NCI-H82 (cell line): ENCODE results near the gene USPL1.
"Not testable (repeated sequence)": the region's sequence is repeated elsewhere in the genome, so short reads cannot be mapped to it uniquely, and the experiment has no call there.

ENCODE experiments used
- DNase-seq: peaks from one replicate; lab custom pipeline; 2025; lab: John Stamatoyannopoulos, UW

Gene USPL1

GRCh38 chr13:30617315-30618185, at the start of gene USPL1:
Gene USPL1, plus strand, starts transcription at chr13:30617920. Its CDS starts 3,221 bp downstream, at chr13:30621141.
- DNase-seq, result peak; percentile 100

- DNase-seq, result no peak
Measured at GRCh38 chr13:30569901-30570576, 47.7 kb upstream of the USPL1 start.

- no peak for DNase-seq
Measured at GRCh38 chr13:30570691-30571090, 47.0 kb upstream of the USPL1 start.

- DNase-seq, result no peak
Measured at GRCh38 chr13:30572859-30573275, 44.9 kb upstream of the USPL1 start.

GRCh38 chr13:30576528-30576927, 41.2 kb upstream of the USPL1 start:
- peak; percentile 26 for DNase-seq

GRCh38 chr13:30577401-30577852, 40.3 kb upstream of the USPL1 start:
- peak; percentile 64 for DNase-seq

- DNase-seq, result no peak
Measured at GRCh38 chr13:30580852-30581502, 36.7 kb upstream of the USPL1 start.

- DNase-seq, result peak; percentile 49
Measured at GRCh38 chr13:30581582-30581981, 36.1 kb upstream of the USPL1 start.

- no peak for DNase-seq
Measured at GRCh38 chr13:30584051-30584731, 33.5 kb upstream of the USPL1 start.

- no peak for DNase-seq
Measured at GRCh38 chr13:30585748-30586262, 31.9 kb upstream of the USPL1 start.

- DNase-seq, result no peak
Measured at GRCh38 chr13:30587231-30587630, 30.5 kb upstream of the USPL1 start.

- no peak for DNase-seq
Measured at GRCh38 chr13:30587739-30588138, 30.0 kb upstream of the USPL1 start.

- no peak for DNase-seq
Measured at GRCh38 chr13:30593001-30593400, 24.7 kb upstream of the USPL1 start.

- DNase-seq, result no peak
Measured at GRCh38 chr13:30600496-30600895, 17.2 kb upstream of the USPL1 start.

- DNase-seq, result no peak
Measured at GRCh38 chr13:30601836-30602235, 15.9 kb upstream of the USPL1 start.

- no peak for DNase-seq
Measured at GRCh38 chr13:30605052-30605451, 12.7 kb upstream of the USPL1 start.

GRCh38 chr13:30607186-30607585, 10.5 kb upstream of the USPL1 start:
- not testable (repeated sequence) for DNase-seq

- DNase-seq, result no peak
Measured at GRCh38 chr13:30607908-30608307, 9.8 kb upstream of the USPL1 start.

GRCh38 chr13:30608364-30608763, 9.4 kb upstream of the USPL1 start:
- DNase-seq, result no peak

- no peak for DNase-seq
Measured at GRCh38 chr13:30610311-30610710, 7.4 kb upstream of the USPL1 start.

GRCh38 chr13:30615481-30615865, 2.2 kb upstream of the USPL1 start:
- no peak for DNase-seq
